Smooth muscle cell (in vitro differentiated cells): Measurements from ENCODE around the gene PRSS23. TPM values are rescaled to one million over a fixed set of nuclear protein-coding genes. Genes with fewer than 3 reads are reported as not detected.

Experiments used
- DNase-seq: peaks from one replicate; lab custom pipeline; 2025; ENCODE audit not compliant: unreplicated experiment; lab: John Stamatoyannopoulos, UW
- H2AFZ ChIP-seq: fragments of 200-600 bp; sonication (generic); 2 replicates; pipeline ENCODE4 v1.6.0; 2016; ENCODE audit warnings: antibody characterized with exemption, low read depth, mild to moderate bottlenecking
- H3F3A ChIP-seq: fragments of 200-600 bp; sonication (generic); 2 replicates; pipeline ENCODE4 v1.6.0; 2017; ENCODE audit warnings: antibody characterized with exemption, low read depth
- H3K27ac ChIP-seq: fragments of 200-600 bp; sonication (generic); 2 replicates; pipeline ENCODE4 v1.5.1; 2016; ENCODE audit warnings: low read depth, mild to moderate bottlenecking
- H3K27me3 ChIP-seq: fragments of 200-600 bp; sonication (generic); 2 replicates; pipeline ENCODE4 v1.6.1; 2016; ENCODE audit warnings: low read depth, mild to moderate bottlenecking
- H3K36me3 ChIP-seq: fragments of 200-600 bp; sonication (generic); 2 replicates; pipeline ENCODE4 v1.5.1; 2016; ENCODE audit warnings: low read depth
- H3K4me1 ChIP-seq: fragments of 200-600 bp; sonication (generic); 2 replicates; pipeline ENCODE4 v1.5.1; 2016; ENCODE audit warnings: low read depth
- H3K4me2 ChIP-seq: fragments of 200-600 bp; sonication (generic); 2 replicates; pipeline ENCODE4 v1.6.0; 2016; ENCODE audit warnings: mild to moderate bottlenecking
- H3K4me3 ChIP-seq: fragments of 200-600 bp; sonication (generic); 2 replicates; pipeline ENCODE4 v1.5.1; 2016; ENCODE audit warnings: mild to moderate bottlenecking
- H3K79me2 ChIP-seq: fragments of 200-600 bp; sonication (generic); 2 replicates; pipeline ENCODE4 v1.6.0; 2016; ENCODE audit warnings: low read depth, mild to moderate bottlenecking
- H3K9ac ChIP-seq: fragments of 200-600 bp; sonication (generic); 2 replicates; pipeline ENCODE4 v1.6.0; 2016; ENCODE audit warnings: low read depth
- H3K9me3 ChIP-seq: fragments of 200-600 bp; sonication (generic); replicated peaks from 2 replicates; pipeline ENCODE4 v1.5.1; 2016; ENCODE audit warnings: low read depth
- H4K20me1 ChIP-seq: fragments of 200-600 bp; sonication (generic); 2 replicates; pipeline ENCODE4 v1.6.0; 2016; ENCODE audit warnings: low read depth
- WGBS: methylation state at CpG from one replicate; pipeline ENCODE4 v1.1.7; 2016; ENCODE audit warnings: low lambda C conversion rate; 5-methylcytosine and 5-hydroxymethylcytosine counted together
- polyA plus RNA-seq: library from polyadenylated mRNA; unstranded; fragments of >200 nt; fragmentation: Nextera tagmentation; extraction: Ambion mirVana; gene quantifications from 2 replicates; pipeline ENCODE4 v1.2.1, GENCODE V29; 2016
- total RNA-seq: library from RNA; depleted of rRNA; stranded (reverse); fragments of >200 nt; gene quantifications from 2 replicates; pipeline ENCODE4 v1.2.3, GENCODE V29; 2014
- TF ChIP-seq, protein P1 (sequence below): fragments of 200-600 bp; sonication (generic); IDR thresholded peaks from 2 replicates; pipeline ENCODE4 v1.5.1; 2017; ENCODE audit warnings: borderline replicate concordance, mild to moderate bottlenecking, antibody characterized with exemption; ENCODE audit not compliant: insufficient read depth, poor library complexity, severe bottlenecking

Gene PRSS23
- total and polyA plus RNA-seq, 2 experiments from 2014 or later = 132 to 156 TPM

DNA sequence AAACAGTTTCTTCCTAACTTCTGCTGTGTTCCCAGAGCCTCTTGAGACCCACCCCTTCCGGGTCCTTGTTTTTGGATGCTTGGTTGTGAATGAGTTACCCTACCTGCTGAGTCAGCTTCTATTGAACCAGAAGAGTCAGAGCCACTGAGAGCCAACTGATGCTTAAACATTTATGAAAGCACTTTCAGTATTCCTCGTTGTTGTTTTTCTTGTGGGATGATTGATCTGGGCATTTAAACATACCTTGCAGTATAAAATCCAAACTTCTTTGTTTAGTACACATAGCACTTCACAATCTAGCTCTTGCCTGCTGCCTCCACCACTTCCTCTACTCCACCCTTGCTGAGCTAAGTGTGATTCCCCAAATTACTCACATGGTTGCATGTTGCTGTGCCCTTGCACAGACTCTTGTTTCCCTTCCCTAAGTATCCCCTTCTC, 5.5 kb downstream of the PRSS23 start:
- no peak for DNase-seq
- Histone ChIP-seq H3K27ac (no peak overlapping the region), H3K4me3 (no peak overlapping the region), H3F3A (peaks cover 12% of the 10 kb centered on the region), H2AFZ (no peak overlapping the region), H3K9me3 (no peaks in the 10 kb centered on the region), H3K79me2 (peaks cover 82% of the 10 kb centered on the region), H4K20me1 (no peaks in the 10 kb centered on the region), H3K27me3 (no peaks in the 10 kb centered on the region), H3K4me1 (peaks cover 72% of the 10 kb centered on the region), H3K9ac (no peak overlapping the region), H3K4me2 (no peak overlapping the region), H3K36me3 (peaks cover 8% of the 10 kb centered on the region)
- TF ChIP-seq, protein P1, sequence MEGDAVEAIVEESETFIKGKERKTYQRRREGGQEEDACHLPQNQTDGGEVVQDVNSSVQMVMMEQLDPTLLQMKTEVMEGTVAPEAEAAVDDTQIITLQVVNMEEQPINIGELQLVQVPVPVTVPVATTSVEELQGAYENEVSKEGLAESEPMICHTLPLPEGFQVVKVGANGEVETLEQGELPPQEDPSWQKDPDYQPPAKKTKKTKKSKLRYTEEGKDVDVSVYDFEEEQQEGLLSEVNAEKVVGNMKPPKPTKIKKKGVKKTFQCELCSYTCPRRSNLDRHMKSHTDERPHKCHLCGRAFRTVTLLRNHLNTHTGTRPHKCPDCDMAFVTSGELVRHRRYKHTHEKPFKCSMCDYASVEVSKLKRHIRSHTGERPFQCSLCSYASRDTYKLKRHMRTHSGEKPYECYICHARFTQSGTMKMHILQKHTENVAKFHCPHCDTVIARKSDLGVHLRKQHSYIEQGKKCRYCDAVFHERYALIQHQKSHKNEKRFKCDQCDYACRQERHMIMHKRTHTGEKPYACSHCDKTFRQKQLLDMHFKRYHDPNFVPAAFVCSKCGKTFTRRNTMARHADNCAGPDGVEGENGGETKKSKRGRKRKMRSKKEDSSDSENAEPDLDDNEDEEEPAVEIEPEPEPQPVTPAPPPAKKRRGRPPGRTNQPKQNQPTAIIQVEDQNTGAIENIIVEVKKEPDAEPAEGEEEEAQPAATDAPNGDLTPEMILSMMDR = no peak
- 95% methylated on average over 2 of the region's 2 CpGs for WGBS

DNA sequence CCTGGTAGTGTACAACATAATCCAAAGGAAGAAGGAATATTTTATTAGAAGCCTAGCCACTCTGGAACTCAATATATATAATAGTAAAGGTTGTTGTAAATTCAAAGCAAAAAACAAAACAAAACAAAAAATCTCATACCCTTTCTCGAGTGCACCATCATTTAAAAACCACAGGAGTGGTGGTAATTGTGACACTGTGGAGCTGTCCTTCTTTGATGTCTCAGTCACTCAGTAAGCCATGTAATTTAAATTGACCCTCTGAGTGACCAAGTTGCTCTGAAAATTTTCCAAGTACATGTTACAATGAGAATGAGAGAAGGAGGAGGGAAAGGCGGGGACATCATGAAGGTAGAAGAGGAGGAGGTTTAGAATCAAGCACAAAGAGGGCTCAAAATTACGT, 6.6 kb downstream of the PRSS23 start:
- WGBS = 78% methylated on average over 3 of the region's 3 CpGs
- Histone ChIP-seq H3K27ac (no peak overlapping the region), H3F3A (peaks cover 15% of the 10 kb centered on the region), H3K4me1 (peaks cover 72% of the 10 kb centered on the region), H3K9ac (no peak overlapping the region), H4K20me1 (no peaks in the 10 kb centered on the region), H3K4me2 (no peak overlapping the region), H3K27me3 (no peaks in the 10 kb centered on the region), H3K36me3 (peaks cover 8% of the 10 kb centered on the region), H3K9me3 (no peaks in the 10 kb centered on the region), H3K4me3 (no peak overlapping the region), H3K79me2 (peaks cover 75% of the 10 kb centered on the region), H2AFZ (no peak overlapping the region)
- no peak for DNase-seq
- TF ChIP-seq, protein P1 = no peak

DNA sequence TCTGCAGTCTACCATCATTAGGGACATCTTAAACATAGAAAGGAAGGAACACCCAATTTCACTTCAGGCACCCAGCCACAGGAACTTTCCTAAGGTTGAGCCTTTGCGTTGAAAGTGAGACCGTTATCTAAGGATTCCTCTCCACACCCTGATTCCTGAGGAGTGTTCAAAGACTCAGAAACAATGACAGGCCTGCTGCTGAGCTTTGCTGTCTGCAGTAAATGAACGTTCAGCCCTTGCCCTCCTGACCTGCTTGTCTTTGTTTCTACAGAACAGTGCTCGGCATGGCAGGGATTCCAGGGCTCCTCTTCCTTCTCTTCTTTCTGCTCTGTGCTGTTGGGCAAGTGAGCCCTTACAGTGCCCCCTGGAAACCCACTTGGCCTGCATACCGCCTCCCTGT, 7.0 kb downstream of the PRSS23 start:
- Histone ChIP-seq H4K20me1 (no peaks in the 10 kb centered on the region), H3K36me3 (peaks cover 8% of the 10 kb centered on the region), H3K27me3 (no peaks in the 10 kb centered on the region), H2AFZ (no peak overlapping the region), H3K4me1 (peaks cover 72% of the 10 kb centered on the region), H3F3A (peaks cover 15% of the 10 kb centered on the region), H3K4me3 (no peak overlapping the region), H3K79me2 (peaks cover 72% of the 10 kb centered on the region), H3K9ac (no peak overlapping the region), H3K9me3 (no peaks in the 10 kb centered on the region), H3K4me2 (no peak overlapping the region), H3K27ac (no peak overlapping the region)
- 60% methylated on average over 5 of the region's 5 CpGs for WGBS
- DNase-seq = no peak
- TF ChIP-seq, protein P1 = no peak

DNA sequence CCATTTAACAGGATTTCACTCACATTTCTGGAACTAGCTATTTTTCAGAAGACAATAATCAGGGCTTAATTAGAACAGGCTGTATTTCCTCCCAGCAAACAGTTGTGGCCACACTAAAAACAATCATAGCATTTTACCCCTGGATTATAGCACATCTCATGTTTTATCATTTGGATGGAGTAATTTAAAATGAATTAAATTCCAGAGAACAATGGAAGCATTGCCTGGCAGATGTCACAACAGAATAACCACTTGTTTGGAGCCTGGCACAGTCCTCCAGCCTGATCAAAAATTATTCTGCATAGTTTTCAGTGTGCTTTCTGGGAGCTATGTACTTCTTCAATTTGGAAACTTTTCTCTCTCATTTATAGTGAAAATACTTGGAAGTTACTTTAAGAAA, 9.2 kb downstream of the PRSS23 start:
- no peaks in the 10 kb centered on the region for H3K27me3 ChIP-seq
- H3K4me3 ChIP-seq = no peak overlapping the region
- H3K9me3 ChIP-seq = no peaks in the 10 kb centered on the region
- no peaks in the 10 kb centered on the region for H4K20me1 ChIP-seq
- no peak overlapping the region for H3K4me2 ChIP-seq
- TF ChIP-seq, protein P1 = no peak
- no peak overlapping the region for H3K9ac ChIP-seq
- H3K36me3 ChIP-seq = peaks cover 8% of the 10 kb centered on the region
- H2AFZ ChIP-seq = no peak overlapping the region
- peaks cover 52% of the 10 kb centered on the region for H3K79me2 ChIP-seq
- H3F3A ChIP-seq = peaks cover 19% of the 10 kb centered on the region
- DNase-seq = no peak
- no peak overlapping the region for H3K27ac ChIP-seq
- peaks cover 53% of the 10 kb centered on the region for H3K4me1 ChIP-seq
